HFF-Myc (cell line): ENCODE data around the gene RPE65.

ENCODE experiments used
- DNase-seq: peaks from one replicate; pipeline ENCODE4 v3.0.0-alpha.2; 2011; ENCODE audit warnings: low read depth; ENCODE audit errors: extremely low read depth
- H3K4me3 ChIP-seq: replicated peaks from 2 replicates; pipeline ENCODE4 v1.5.1; 2011; ENCODE audit warnings: low read depth, mild to moderate bottlenecking, control low read depth, low read length
- CTCF ChIP-seq: IDR thresholded peaks from 2 replicates; pipeline ENCODE4 v1.5.1; 2012; ENCODE audit warnings: mild to moderate bottlenecking, low read depth, low read length, control low read depth; ENCODE audit errors: missing control alignments

The RPE65 gene

GRCh38 chr1:68438310-68438709, 11.4 kb downstream of the RPE65 start:
- no peak for TF ChIP-seq CTCF
- DNase-seq: no peak
- no peak overlapping the region for H3K4me3 ChIP-seq

- H3K4me3 ChIP-seq: no peak overlapping the region
- no peak for DNase-seq
- TF ChIP-seq CTCF: no peak
Observed at GRCh38 chr1:68433395-68433794, 16.4 kb downstream of the RPE65 start.

DNA sequence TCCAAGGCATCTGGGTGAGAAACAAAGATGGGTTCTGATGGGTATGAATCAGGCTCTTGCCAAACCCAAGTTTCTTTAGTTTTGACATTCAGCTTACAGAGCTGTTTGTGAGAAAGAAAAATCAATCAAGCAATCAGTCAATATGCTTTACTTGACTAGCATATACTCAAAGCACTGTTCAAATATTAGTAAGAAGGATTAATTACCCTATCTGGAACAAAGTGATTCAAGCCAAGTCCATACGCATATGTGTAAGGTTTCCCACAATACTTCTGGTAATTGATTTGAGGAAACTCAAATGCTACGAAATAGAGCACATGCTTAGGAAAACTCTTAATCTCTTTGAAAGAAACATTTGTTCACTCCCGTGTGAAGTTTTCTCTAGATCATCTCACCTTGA, 18.7 kb downstream of the RPE65 start:
- no peak for TF ChIP-seq CTCF
- DNase-seq: no peak

DNA sequence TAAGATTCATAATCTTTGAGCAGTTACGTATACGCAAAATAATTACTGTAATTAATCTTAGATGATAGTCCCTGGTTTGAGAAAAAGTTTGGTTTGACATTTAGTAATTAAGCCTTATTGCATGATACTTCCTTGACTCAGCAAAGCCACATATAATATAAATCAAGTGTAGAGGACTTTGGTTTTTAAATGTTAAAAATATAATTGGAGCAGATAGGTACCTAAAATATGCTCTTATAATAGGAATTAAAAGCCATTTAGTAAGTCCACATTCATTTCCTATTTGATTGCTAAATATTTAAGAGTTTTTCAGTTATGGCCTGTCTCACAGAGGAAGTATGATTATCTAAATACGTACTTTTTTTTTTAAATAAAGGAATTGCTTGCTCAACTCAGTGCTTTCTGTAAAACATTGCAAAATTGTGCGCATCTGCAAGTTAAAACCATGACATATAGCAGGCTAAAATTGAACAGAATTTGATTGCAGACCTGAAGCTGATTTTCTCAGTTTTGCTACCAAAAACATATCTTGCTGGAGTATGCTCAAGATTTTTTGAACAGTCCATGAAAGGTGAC, 20.4 kb downstream of the RPE65 start:
- no peak for DNase-seq
- TF ChIP-seq CTCF: no peak
- no peak overlapping the region for H3K4me3 ChIP-seq

More for the DNA sequence above, 18.7 kb downstream of the RPE65 start:
- no peak overlapping the region for H3K4me3 ChIP-seq

DNA sequence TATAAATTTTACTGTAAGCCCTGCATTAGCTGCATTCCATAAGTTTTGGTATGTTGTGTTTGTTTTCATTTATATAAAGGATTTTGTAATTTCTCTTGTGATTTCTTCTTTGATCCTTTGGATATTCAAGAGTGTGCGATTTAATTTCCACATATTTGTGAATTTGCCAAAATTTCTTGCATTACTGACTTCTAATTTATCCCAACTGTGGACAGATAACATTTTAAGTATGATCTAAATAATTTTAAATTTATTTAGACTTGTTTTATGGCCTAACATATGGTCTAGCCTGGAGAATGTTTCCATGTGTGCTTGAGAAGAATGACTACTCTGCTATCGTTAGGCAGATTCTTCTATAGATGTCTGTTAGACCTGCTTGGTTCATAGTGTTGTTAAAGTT, 23.2 kb downstream of the RPE65 start:
- peak; percentile 11 for DNase-seq
- no peak for TF ChIP-seq CTCF
- H3K4me3 ChIP-seq: no peak overlapping the region

DNA sequence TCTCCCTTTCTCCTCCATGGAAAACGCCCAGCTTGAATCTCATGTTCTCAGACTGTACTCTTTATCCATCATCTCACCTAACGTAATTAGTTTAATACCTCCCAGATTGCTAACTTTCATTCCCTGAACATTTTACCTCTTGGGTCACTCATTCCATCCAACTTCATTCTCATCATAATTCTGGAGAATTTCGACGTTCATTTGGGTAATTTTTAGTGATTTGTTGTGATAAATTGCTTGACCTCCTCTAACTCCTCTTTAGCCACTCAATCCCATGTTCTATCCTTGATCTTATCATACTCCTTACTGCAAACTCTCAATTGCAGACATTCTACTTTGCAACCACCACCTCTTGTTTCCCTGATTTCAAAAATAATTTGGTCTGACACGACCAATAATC, 28.4 kb downstream of the RPE65 start:
- DNase-seq: no peak
- no peak overlapping the region for H3K4me3 ChIP-seq
- TF ChIP-seq CTCF: no peak

DNA sequence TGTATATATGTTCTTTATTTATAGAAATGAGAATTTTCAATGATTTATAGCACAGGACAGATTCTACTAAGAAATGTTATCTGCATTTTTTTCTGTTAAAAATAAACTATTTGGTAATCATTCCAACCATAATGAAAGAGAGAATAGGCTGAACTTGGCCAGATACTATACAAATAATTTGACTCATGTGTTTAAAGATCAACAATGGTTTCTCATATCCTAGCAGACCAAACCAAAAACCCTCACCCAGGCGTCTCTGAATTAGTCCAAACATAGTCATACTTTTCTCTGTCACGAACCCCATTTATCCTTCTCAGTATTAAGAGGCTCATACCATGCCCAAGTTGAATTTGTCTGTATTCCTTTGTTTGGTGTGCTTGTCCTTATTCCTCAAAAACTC, 40.3 kb downstream of the RPE65 start:
- H3K4me3 ChIP-seq: no peak overlapping the region
- no peak for TF ChIP-seq CTCF
- DNase-seq: no peak
